CD4-positive, alpha-beta memory T cell (primary cell): ENCODE measurements around the gene PRDM16. TPM values are rescaled to one million over a fixed set of nuclear protein-coding genes. Genes with fewer than 3 reads are reported as not detected.
A peak's percentile ranks its signal among the peaks of the same experiment; 100 is the strongest.
"Not testable (repeated sequence)": the region's sequence is repeated elsewhere in the genome, so short reads cannot be mapped to it uniquely, and the experiment has no call there.

ENCODE experiments used
- CTCF ChIA-PET: fragments of 350-600 bp; sonication (Branson Sonifier 250); formaldehyde crosslinking; loops from one replicate; lab custom pipeline; 2021; ENCODE audit warnings: inconsistent platforms; ENCODE audit not compliant: partially characterized antibody; lab: Charles Lee
- POLR2A ChIA-PET: fragments of 350-600 bp; sonication (Branson Sonifier 250); formaldehyde crosslinking; loops from one replicate; lab custom pipeline; 2021; ENCODE audit not compliant: partially characterized antibody; lab: Charles Lee
- DNase-seq, 5 donors: peaks; one replicate each; pipeline versions ENCODE4 v3.0.0 to v3.0.0-alpha.2; 2020 to 2022; ENCODE audit warnings: mixed read lengths in 1 of 5
- H3K27ac ChIP-seq: one replicate; pipeline ENCODE4 v1.7.0; 2013; ENCODE audit warnings: low read depth, low read length
- H3K27me3 ChIP-seq: 2 replicates; pipeline ENCODE4 v1.7.0; 2013; ENCODE audit warnings: mild to moderate bottlenecking, low read length, moderate library complexity; ENCODE audit not compliant: insufficient read depth
- H3K36me3 ChIP-seq: 2 replicates; pipeline ENCODE4 v1.7.0; 2013; ENCODE audit warnings: mild to moderate bottlenecking, low read length, moderate library complexity; ENCODE audit not compliant: insufficient read depth
- H3K4me1 ChIP-seq: 2 replicates; pipeline ENCODE4 v1.7.0; 2013; ENCODE audit warnings: mild to moderate bottlenecking, low read length, moderate library complexity; ENCODE audit not compliant: insufficient read depth
- H3K4me3 ChIP-seq, 2 donors: one replicate each; pipeline ENCODE4 v1.7.0; 2013; ENCODE audit warnings: low read length in 2 of 2, mild to moderate bottlenecking in 1 of 2
- H3K9me3 ChIP-seq, 2 donors: one replicate each; pipeline ENCODE4 v1.7.0; 2013; ENCODE audit warnings: low read length in 2 of 2, control low read depth in 1 of 2; ENCODE audit not compliant: control insufficient read depth in 1 of 2
- H3K27ac Mint-ChIP-seq, 7 donors: one replicate each; pipeline ENCODE4 v1.8.0; 2020 to 2021; ENCODE audit warnings: mixed read lengths in 7 of 7, mild to moderate bottlenecking in 6 of 7, inconsistent platforms in 3 of 7, moderate library complexity in 3 of 7
- H3K27me3 Mint-ChIP-seq, 2 donors: one replicate each; pipeline ENCODE4 v1.8.0; 2020 to 2021; ENCODE audit warnings: mixed read lengths in 2 of 2
- H3K36me3 Mint-ChIP-seq, 2 donors: one replicate each; pipeline ENCODE4 v1.8.0; 2020 to 2021; ENCODE audit warnings: mixed read lengths in 2 of 2, inconsistent platforms in 1 of 2, mild to moderate bottlenecking in 1 of 2
- H3K4me1 Mint-ChIP-seq, 4 donors: one replicate each; pipeline ENCODE4 v1.8.0; 2020 to 2021; ENCODE audit warnings: mixed read lengths in 4 of 4, mild to moderate bottlenecking in 1 of 4
- H3K4me3 Mint-ChIP-seq, 8 donors: one replicate each; pipeline ENCODE4 v1.8.0; 2020 to 2021; ENCODE audit warnings: mixed read lengths in 8 of 8, mild to moderate bottlenecking in 7 of 8, moderate library complexity in 6 of 8, inconsistent platforms in 3 of 8
- H3K9me3 Mint-ChIP-seq, 8 donors: one replicate each; pipeline ENCODE4 v1.8.0; 2020 to 2021; ENCODE audit warnings: mixed read lengths in 8 of 8, mild to moderate bottlenecking in 5 of 8, inconsistent platforms in 3 of 8, moderate library complexity in 1 of 8
- intact Hi-C: fragments of 100-400 bp; cut with micrococcal nuclease; formaldehyde crosslinking; loops from one replicate; pipeline ENCODE4 v1.15.1; 2023
- polyA plus RNA-seq, 2 donors: library from polyadenylated mRNA; unstranded; fragments of 300-500 nt; fragmentation: Illumina TruSeq; gene quantifications; one replicate each; pipeline ENCODE4 v1.2.3, GENCODE V29; 2021
- total RNA-seq, 2 experiments: library from RNA; stranded (reverse); gene quantifications; one replicate each; pipeline ENCODE4 v1.2.3, GENCODE V29; 2021

The PRDM16 gene
- total and polyA plus RNA-seq, 4 experiments from 2014 or later: not detected

DNA sequence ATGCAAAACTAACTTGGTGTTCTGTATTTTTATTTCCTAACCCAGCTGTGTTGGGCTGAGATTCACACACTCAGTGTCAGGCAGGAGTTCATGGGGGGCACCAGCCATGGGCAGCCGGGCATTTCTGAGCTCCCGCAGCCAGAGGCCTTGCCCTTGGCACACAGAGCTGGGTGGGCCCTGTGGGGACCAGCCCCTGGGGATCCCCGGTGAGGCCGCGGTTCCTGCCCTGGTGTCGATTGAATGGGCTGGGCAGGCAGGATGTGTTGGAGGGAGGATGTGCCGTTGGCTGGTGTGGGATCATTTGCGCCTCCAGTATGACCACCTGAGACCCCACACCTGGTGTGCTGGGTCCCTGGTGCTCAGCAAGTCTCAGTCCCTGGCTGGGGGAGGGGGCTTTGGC lies 91.0 kb downstream of the PRDM16 start:
- POLR2A ChIA-PET: no interaction called here
- H3K36me3 Mint-ChIP-seq: no peaks in the 10 kb centered on the region
- no peak overlapping the region for H3K4me3 Mint-ChIP-seq

DNA sequence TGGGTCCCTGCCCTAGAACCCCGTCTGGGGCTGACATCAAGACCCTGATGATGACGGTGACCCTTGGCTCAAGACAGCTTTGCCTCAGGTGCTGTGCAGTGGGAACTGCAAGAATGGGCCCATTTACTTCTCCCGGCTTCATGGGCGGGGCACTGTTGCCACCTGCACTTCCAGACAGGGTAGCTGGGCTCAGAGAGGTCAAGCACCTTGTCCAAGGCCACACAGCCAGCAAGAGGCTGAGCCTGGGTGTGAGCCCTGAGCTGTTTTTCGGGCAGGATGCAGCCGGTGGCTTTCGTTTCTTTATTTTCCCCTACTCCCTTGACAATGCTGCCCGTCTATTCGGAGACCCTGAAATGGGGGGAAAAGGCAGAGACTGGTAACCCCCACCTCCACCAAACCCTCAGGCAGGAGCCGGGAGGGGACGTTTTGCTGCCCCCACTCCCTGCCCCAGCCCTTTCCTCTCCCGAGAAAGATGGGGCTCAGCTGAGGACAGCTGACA lies 91.7 kb downstream of the PRDM16 start:
- peaks cover 0 to 3% (median 0%) of the 10 kb centered on the region in 8 donors for H3K9me3 Mint-ChIP-seq
- CTCF ChIA-PET: no interaction called here
- peak overlapping the region; percentile 64 to 83 (median 71) for H3K4me3 Mint-ChIP-seq
- Histone ChIP-seq H3K4me3 (no peak overlapping the region), H3K4me1 (no peaks in the 10 kb centered on the region), H3K9me3 (no peaks in the 10 kb centered on the region), H3K36me3 (no peaks in the 10 kb centered on the region), H3K27me3 (peaks cover 6% of the 10 kb centered on the region), H3K27ac (no peak overlapping the region)
- H3K36me3 Mint-ChIP-seq: no peaks in the 10 kb centered on the region
- POLR2A ChIA-PET: no interaction called here
- H3K27ac Mint-ChIP-seq: peak overlapping the region in 1 of 7 donors; percentile 51
- intact Hi-C loops: no loop called here
- no peak for DNase-seq
- peaks cover 0 to 6% (median 3%) of the 10 kb centered on the region in 4 donors for H3K4me1 Mint-ChIP-seq
- peaks cover 3 to 12% of the 10 kb centered on the region in 2 donors for H3K27me3 Mint-ChIP-seq

More for the DNA sequence above, 91.0 kb downstream of the PRDM16 start:
- Histone ChIP-seq H3K27me3 (peaks cover 10% of the 10 kb centered on the region), H3K9me3 (no peaks in the 10 kb centered on the region), H3K27ac (no peak overlapping the region), H3K36me3 (no peaks in the 10 kb centered on the region), H3K4me3 (no peak overlapping the region), H3K4me1 (no peaks in the 10 kb centered on the region)
- CTCF ChIA-PET: no interaction called here
- intact Hi-C loops: no loop called here
- Mint-ChIP-seq H3K27me3 (peaks cover 5 to 12% of the 10 kb centered on the region in 2 donors), H3K4me1 (peaks cover 0 to 6% (median 3%) of the 10 kb centered on the region in 4 donors), H3K9me3 (peaks cover 0 to 3% (median 0%) of the 10 kb centered on the region in 8 donors), H3K27ac (no peak overlapping the region)
- no peak for DNase-seq

DNA sequence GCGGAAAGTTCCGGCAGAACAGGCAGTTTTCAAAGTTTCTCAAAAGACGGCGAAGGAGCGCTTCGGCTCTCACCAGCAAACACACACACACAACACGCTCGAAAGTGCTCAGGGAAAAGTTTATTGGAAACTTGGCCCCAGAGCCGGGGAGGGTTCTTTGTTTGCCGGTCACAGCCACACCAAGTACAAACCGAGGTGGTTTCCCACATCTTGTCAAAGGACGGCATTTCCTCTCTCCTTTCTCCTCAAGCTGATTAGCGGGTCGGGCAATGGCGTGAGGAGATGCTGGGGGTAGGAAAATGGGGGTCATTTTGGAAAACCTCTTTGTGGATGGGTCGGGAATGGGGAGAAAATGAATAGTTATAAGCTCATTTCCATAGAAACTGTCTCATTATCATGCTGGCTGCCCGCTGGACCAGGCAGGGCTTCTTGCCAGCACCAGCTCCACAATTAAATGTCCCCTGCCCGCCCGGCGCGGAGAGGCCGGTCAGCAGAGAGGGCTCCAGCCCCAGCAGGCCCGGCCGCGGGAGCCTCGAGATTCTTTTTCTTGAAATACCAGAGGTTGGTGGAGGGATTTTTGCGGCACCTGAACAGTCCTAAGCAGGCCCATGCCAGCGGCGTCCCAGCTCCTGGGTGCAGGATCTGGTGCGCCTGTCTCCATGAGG lies 92.3 kb downstream of the PRDM16 start:
- DNase-seq: no peak
- H3K36me3 Mint-ChIP-seq: no peaks in the 10 kb centered on the region
- intact Hi-C loops: no loop called here

DNA sequence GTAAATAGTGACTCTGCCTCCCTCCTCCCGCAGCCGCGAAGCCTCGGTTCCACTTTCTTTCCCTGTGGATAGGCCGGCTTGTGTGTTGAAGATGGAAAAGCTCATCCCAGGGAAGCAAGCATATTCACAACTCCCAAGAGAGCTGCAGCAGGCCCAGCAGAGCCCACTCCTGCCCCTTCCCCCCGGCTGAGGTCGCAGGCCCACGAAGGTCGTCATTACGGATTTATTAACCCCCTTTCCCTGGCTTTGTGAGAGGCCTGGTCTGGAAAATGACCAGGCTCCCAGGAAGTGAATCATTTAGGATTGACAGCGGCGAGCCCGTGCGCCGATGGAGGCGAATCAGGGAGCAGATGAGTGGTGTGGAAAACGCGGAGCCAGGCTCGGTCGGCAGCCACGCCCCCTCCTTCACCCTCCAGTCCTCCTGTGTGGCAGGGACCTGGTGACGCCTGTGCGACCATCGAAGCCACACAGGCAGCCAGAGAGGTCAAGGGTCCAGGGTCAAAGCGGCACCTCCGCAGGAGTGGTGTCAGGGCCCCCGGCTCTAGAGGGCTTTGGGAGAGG lies 93.4 kb downstream of the PRDM16 start:
- intact Hi-C loops: no loop called here
- Mint-ChIP-seq H3K9me3 (peaks cover 0 to 1% (median 0%) of the 10 kb centered on the region in 8 donors), H3K27ac (no peak overlapping the region), H3K4me3 (no peak overlapping the region), H3K27me3 (peaks cover 0 to 9% of the 10 kb centered on the region in 2 donors), H3K36me3 (no peaks in the 10 kb centered on the region), H3K4me1 (peaks cover 0 to 6% (median 3%) of the 10 kb centered on the region in 4 donors)
- H3K27ac ChIP-seq: no peak overlapping the region
- DNase-seq: no peak
- CTCF ChIA-PET: no interaction called here
- POLR2A ChIA-PET: no interaction called here
- H3K4me1 ChIP-seq: no peaks in the 10 kb centered on the region
- no peaks in the 10 kb centered on the region for H3K36me3 ChIP-seq
- H3K9me3 ChIP-seq: no peaks in the 10 kb centered on the region
- H3K27me3 ChIP-seq: no peaks in the 10 kb centered on the region
- no peak overlapping the region for H3K4me3 ChIP-seq

More for the DNA sequence above, 92.3 kb downstream of the PRDM16 start:
- Histone ChIP-seq H3K27ac (no peak overlapping the region), H3K4me3 (no peak overlapping the region), H3K4me1 (no peaks in the 10 kb centered on the region), H3K36me3 (no peaks in the 10 kb centered on the region), H3K27me3 (peaks cover under 1% of the 10 kb centered on the region), H3K9me3 (no peaks in the 10 kb centered on the region)
- peak overlapping the region; percentile 64 to 83 (median 71) for H3K4me3 Mint-ChIP-seq
- ChIA-PET POLR2A (no interaction called here), CTCF (no interaction called here)
- peak overlapping the region in 1 of 7 donors; percentile 51 for H3K27ac Mint-ChIP-seq
- H3K9me3 Mint-ChIP-seq: peaks cover 0 to 3% (median 0%) of the 10 kb centered on the region in 8 donors
- H3K4me1 Mint-ChIP-seq: peaks cover 0 to 6% (median 3%) of the 10 kb centered on the region in 4 donors
- peaks cover 1 to 6% of the 10 kb centered on the region in 2 donors for H3K27me3 Mint-ChIP-seq

DNA sequence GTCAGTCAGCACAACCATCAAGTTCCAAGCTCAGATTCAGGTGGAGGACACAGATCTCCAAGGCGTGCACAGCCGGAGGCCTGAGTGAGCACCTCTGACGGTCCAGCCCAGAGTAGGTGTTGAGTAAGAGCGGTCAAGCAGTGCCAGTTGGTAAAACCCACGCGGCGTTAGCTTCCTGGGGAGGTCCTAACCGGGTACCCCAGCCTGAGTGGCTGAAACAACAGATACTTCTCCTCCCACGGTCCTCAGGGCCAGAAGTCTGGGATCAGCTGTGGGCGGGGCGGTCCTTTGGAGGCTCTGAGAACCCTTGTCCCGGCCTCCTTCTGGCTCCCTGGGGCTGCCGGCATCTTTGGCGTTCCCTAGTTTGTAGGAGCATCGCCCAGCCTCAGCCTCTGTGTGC lies 94.4 kb downstream of the PRDM16 start:
- H3K36me3 ChIP-seq: no peaks in the 10 kb centered on the region
- Mint-ChIP-seq H3K27me3 (peaks cover 0 to 9% of the 10 kb centered on the region in 2 donors), H3K27ac (no peak overlapping the region), H3K36me3 (no peaks in the 10 kb centered on the region), H3K4me3 (no peak overlapping the region), H3K9me3 (peaks cover 0 to 1% (median 0%) of the 10 kb centered on the region in 8 donors), H3K4me1 (peaks cover 0 to 6% (median 3%) of the 10 kb centered on the region in 4 donors)
- H3K4me3 ChIP-seq: no peak overlapping the region
- CTCF ChIA-PET: no interaction called here
- H3K9me3 ChIP-seq: no peaks in the 10 kb centered on the region
- no peak overlapping the region for H3K27ac ChIP-seq
- H3K4me1 ChIP-seq: no peaks in the 10 kb centered on the region
- intact Hi-C loops: no loop called here
- DNase-seq: no peak
- no peaks in the 10 kb centered on the region for H3K27me3 ChIP-seq
- POLR2A ChIA-PET: no interaction called here

DNA sequence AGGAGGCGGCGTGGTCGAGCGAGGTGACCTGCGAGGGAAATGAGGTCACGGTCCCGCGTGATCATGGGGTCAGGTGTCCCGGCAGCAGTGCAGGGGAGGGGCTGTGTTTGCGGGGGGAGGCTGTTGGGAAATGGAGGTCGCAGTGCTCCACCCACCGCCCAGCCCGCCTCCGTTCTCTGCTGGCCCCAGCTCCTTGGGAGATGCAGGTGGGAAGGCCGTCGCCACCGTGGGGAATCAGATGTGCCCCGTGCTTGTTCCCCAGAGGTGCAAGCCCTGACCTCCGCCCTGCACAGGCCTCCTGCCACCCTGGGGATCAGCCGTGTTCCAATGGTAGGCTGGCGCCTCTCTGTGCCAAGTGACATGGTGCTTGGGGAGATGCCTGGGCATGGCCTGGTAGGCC lies 95.7 kb downstream of the PRDM16 start:
- Histone ChIP-seq H3K4me1 (no peaks in the 10 kb centered on the region), H3K27me3 (no peaks in the 10 kb centered on the region), H3K9me3 (no peaks in the 10 kb centered on the region), H3K36me3 (no peaks in the 10 kb centered on the region), H3K4me3 (no peak overlapping the region), H3K27ac (no peak overlapping the region)
- peaks cover 0 to 6% (median 3%) of the 10 kb centered on the region in 4 donors for H3K4me1 Mint-ChIP-seq
- H3K27ac Mint-ChIP-seq: no peak overlapping the region
- POLR2A ChIA-PET: no interaction called here
- CTCF ChIA-PET: no interaction called here
- peaks cover 0 to 7% of the 10 kb centered on the region in 2 donors for H3K27me3 Mint-ChIP-seq
- no peak for DNase-seq
- H3K9me3 Mint-ChIP-seq: peaks cover 0 to 1% (median 0%) of the 10 kb centered on the region in 8 donors
- intact Hi-C loops: no loop called here
- no peaks in the 10 kb centered on the region for H3K36me3 Mint-ChIP-seq
- no peak overlapping the region for H3K4me3 Mint-ChIP-seq

DNA sequence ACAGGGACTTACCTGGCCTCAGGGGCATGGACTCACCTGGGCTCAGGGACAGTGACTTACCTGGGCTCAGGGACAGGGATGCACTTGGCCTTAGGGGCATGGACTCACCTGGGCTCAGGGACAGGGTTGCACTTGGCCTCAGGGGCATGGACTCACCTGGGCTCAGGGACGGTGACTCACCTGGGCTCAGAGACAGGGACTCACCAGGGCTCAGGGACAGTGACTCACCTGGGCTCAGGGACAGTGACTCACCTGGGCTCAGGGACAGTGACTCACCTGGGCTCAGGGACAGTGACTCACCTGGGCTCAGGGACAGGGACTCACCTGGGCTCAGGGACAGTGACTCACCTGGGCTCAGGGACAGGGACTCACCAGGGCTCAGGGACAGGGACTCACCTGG lies 96.2 kb downstream of the PRDM16 start:
- H3K4me3 Mint-ChIP-seq, H3K27me3 Mint-ChIP-seq, intact Hi-C loops, H3K4me3 ChIP-seq, POLR2A ChIA-PET, H3K36me3 ChIP-seq, H3K4me1 Mint-ChIP-seq, H3K27me3 ChIP-seq, H3K9me3 ChIP-seq, H3K9me3 Mint-ChIP-seq, CTCF ChIA-PET, H3K36me3 Mint-ChIP-seq, DNase-seq, H3K27ac ChIP-seq, H3K27ac Mint-ChIP-seq, H3K4me1 ChIP-seq: not testable (repeated sequence)
